Hematopoietic multipotent progenitor cell treated with erythropoietin and hydrocortisone succinate and interleukin-3 and kit ligand, for 6 days (in vitro differentiated cells): ENCODE data around the gene PSMD6.

ENCODE experiments used
- DNase-seq: peaks from one replicate; pipeline ENCODE4 v3.0.0-alpha.2; 2015

PSMD6 gene

GRCh38 chr3:64042952-64043351 lies 19.7 kb upstream of the PSMD6 start:
- no peak for DNase-seq

GRCh38 chr3:64039981-64040733 lies 16.9 kb upstream of the PSMD6 start:
- DNase-seq: no peak

- no peak for DNase-seq
Measured at GRCh38 chr3:64039332-64039731, 16.0 kb upstream of the PSMD6 start.

- DNase-seq: no peak
Measured at GRCh38 chr3:64038253-64038767, 15.0 kb upstream of the PSMD6 start.

- no peak for DNase-seq
Measured at GRCh38 chr3:64037084-64037483, 13.8 kb upstream of the PSMD6 start.

GRCh38 chr3:64033069-64033468 lies 9.8 kb upstream of the PSMD6 start:
- no peak for DNase-seq

- DNase-seq: no peak
Measured at GRCh38 chr3:64031540-64032508, 8.5 kb upstream of the PSMD6 start.

GRCh38 chr3:64030741-64031140 lies 7.4 kb upstream of the PSMD6 start:
- peak; percentile 81 for DNase-seq

- no peak for DNase-seq
Measured at GRCh38 chr3:64029287-64029686, 6.0 kb upstream of the PSMD6 start.

GRCh38 chr3:64028754-64029153 lies 5.5 kb upstream of the PSMD6 start:
- DNase-seq: no peak

GRCh38 chr3:64027658-64028057 lies 4.4 kb upstream of the PSMD6 start:
- DNase-seq: no peak

- no peak for DNase-seq
Measured at GRCh38 chr3:64026346-64026745, 3.1 kb upstream of the PSMD6 start.

GRCh38 chr3:64023861-64024223 lies 548 bp upstream of the PSMD6 start:
- DNase-seq: peak; percentile 34

GRCh38 chr3:64022451-64023186 lies 675 bp downstream of the PSMD6 start:
- peak; percentile 46 for DNase-seq

GRCh38 chr3:64021922-64022321 lies 1.4 kb downstream of the PSMD6 start:
- peak; percentile 62 for DNase-seq

GRCh38 chr3:64019879-64020278 lies 3.4 kb downstream of the PSMD6 start:
- DNase-seq: no peak

GRCh38 chr3:64019271-64019670 lies 4.0 kb downstream of the PSMD6 start:
- DNase-seq: no peak

GRCh38 chr3:64016941-64017620 lies 6.2 kb downstream of the PSMD6 start:
- no peak for DNase-seq

- DNase-seq: peak; percentile 67
Measured at GRCh38 chr3:64011685-64012084, 11.6 kb downstream of the PSMD6 start.

GRCh38 chr3:64010199-64010598 lies 13.1 kb downstream of the PSMD6 start:
- DNase-seq: no peak

- no peak for DNase-seq
Measured at GRCh38 chr3:64009528-64009927, 13.8 kb downstream of the PSMD6 start.
